ENCODE data around the gene MOB3C. TPM values are rescaled to one million over a fixed set of nuclear protein-coding genes. Genes with fewer than 3 reads are reported as not detected.

Gene MOB3C
- total RNA-seq, 1 experiment from 2014 or later: 17.7 TPM

DNA sequence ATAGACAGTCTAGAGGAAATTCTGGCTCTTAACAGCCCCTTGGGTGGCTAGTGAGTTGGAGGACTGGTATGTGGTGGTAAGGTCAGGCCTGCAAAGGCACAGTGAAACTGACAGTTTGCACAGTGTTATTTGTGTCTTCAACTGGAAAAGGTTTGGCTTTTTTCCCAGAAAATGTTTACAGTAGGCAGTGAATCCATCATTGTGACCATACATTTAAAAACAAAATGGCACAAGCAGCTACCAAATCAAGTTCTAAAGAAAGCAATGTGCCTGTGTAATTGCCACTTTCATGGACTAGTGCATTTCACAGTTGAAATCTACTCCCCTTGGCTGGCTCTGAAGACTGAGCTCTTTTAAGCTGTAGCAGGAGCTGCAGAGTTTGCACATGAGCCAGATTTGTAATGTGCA, 26.8 kb upstream of the MOB3C start:
- peak; percentile 84 for DNase-seq (ENCODE audit: low read depth)
- in situ Hi-C loops (cut with HindIII; ENCODE audit: low pct_unique_long_range_greater_than_20kb, low sequenced_read_pairs): no loop called here

DNA sequence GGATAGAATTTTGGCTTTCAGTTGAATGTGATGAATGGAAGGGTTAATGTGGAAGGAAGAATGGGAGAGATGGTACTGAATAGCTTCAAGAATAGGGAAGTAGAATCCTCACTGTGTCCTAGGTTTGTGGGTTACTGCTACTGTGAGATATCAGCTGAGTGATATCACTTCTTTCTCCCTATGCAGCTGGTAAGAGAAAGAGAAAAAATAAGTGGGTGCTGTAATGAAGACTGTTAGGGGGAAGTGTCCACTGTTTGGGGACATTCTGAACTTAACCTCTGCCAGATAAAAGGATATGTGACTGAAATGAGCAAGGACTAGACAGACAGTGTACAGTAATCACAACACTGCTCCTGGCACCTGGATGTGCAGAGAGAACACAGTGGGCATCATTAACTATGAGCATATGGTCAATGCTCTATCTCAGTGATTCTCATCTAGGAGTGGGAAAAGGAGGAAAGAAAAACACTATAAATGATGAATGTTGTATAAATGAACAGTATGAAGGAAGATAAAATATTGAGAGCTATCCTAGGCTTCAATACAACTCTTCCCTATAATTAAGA, 25.6 kb upstream of the MOB3C start:
- in situ Hi-C loops (cut with HindIII; ENCODE audit: low pct_unique_long_range_greater_than_20kb, low sequenced_read_pairs): no loop called here
- DNase-seq (ENCODE audit: low read depth): no peak

DNA sequence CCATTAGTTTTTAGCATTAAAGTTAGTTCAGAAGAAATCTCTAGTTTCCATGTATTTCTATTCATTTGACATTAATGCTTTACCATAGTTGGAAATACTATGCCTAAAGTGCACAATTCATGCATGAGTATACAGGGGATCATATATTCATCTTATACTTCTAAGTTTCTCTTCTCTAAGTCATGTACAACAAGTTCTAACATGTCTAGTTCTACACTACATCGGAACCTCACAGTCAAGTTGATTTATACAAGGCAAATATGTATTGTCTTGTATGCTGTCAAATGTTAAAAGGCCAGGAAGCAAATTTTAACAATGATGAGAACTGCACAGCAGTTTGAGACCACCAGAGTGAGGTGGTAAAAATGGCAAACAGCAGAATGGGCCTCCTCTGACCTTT, 22.9 kb upstream of the MOB3C start:
- in situ Hi-C loops (cut with HindIII; ENCODE audit: low pct_unique_long_range_greater_than_20kb, low sequenced_read_pairs): no loop called here
- DNase-seq (ENCODE audit: low read depth): no peak

DNA sequence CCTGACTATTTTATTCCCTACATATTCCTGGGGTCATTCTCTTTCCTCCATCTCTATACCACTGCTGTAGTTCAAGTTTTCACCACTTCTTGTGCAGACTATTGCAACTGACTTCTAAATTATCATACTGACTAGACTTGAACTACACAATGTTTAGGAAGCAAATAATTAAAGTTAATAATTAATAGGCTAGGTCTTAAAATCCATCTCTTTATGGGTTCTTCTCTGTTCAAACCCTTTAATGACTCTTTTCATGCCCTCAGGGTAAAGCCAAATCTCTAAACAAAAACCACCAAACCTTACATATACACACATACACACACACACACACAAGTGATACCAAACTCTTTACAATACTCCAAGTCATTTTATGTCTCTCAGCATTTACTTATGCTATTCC, 22.3 kb upstream of the MOB3C start:
- peak; percentile 46 for DNase-seq (ENCODE audit: low read depth)
- in situ Hi-C loops (cut with HindIII; ENCODE audit: low pct_unique_long_range_greater_than_20kb, low sequenced_read_pairs): no loop called here

DNA sequence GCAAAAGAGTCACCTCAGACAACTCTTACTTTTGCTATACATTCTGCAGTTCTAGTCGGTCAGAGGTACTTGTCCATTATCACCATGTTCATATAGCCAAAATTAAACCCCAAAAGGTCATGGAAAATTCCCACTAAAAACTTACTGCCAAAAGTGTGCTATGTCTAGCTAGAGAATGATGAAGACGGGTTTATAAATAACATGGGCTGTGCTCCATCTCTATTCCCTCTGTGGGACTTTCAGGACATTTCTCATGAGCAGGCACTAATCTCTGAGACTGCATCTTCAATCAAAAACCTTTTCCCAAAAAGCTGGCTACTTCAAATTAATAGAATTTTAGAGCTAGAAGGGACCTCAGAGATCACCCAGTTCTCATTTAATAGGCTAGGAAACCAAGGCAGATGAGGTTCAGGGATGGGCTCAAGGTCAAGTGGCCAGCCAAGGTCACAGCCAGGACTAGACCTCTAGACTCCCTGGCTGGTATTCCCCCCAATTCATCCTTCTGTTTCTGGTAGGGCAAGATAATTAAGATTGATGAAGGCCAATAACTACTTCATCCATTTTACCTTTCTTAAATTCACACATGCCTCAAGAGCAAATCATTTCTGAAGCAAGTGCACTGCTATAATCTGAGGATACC, 21.0 kb upstream of the MOB3C start:
- in situ Hi-C loops (cut with HindIII; ENCODE audit: low pct_unique_long_range_greater_than_20kb, low sequenced_read_pairs): no loop called here
- DNase-seq (ENCODE audit: low read depth): no peak

DNA sequence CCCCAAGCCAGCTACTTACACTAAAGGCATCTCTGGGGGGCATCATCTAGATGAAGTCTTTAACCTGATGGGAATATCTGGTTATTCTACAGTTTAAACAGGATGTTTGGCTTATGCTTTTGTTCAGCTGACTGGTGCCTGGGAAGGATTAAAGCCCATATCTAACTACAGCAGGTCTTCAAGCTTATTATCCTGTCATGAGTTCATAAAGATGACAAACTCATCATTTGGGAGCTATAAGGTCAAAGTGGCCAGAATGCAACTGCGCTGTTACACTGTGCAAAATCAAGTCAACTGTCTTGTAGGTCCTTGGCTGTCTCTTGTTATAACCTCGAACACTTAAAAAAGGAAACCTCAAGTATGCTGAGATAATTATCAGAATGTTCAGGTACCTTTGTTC, 18.6 kb upstream of the MOB3C start:
- in situ Hi-C loops (cut with HindIII; ENCODE audit: low pct_unique_long_range_greater_than_20kb, low sequenced_read_pairs): no loop called here
- DNase-seq (ENCODE audit: low read depth): no peak

DNA sequence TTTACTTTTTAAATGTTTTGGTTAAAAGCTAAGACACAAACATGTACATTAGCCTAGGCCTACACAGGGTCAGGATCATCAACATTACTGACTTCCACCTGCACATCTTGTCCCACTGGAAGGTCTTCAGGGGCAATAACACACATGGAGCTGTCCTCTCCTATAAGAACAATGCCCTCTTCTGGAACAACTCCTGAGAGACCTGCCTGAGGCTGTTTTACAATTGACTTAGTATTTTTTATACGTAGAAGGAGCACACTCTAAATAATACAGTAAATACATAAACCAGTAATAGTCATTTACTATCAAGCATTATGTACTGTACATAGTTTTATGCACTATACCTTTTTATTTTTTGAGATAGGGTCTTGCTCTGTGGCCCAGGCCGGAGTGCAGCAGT, 14.1 kb upstream of the MOB3C start:
- in situ Hi-C loops (cut with HindIII; ENCODE audit: low pct_unique_long_range_greater_than_20kb, low sequenced_read_pairs): no loop called here
- no peak for DNase-seq (ENCODE audit: low read depth)

- no peak for DNase-seq (ENCODE audit: low read depth)
- in situ Hi-C loops (cut with HindIII; ENCODE audit: low pct_unique_long_range_greater_than_20kb, low sequenced_read_pairs): no loop called here
Observed at GRCh38 chr1:46623743-46624644, 7.4 kb upstream of the MOB3C start.

GRCh38 chr1:46622344-46622743, 5.7 kb upstream of the MOB3C start:
- DNase-seq (ENCODE audit: low read depth): no peak
- in situ Hi-C loops (cut with HindIII; ENCODE audit: low pct_unique_long_range_greater_than_20kb, low sequenced_read_pairs): no loop called here

GRCh38 chr1:46621930-46622329, 5.3 kb upstream of the MOB3C start:
- in situ Hi-C loops (cut with HindIII; ENCODE audit: low pct_unique_long_range_greater_than_20kb, low sequenced_read_pairs): no loop called here
- DNase-seq (ENCODE audit: low read depth): no peak

GRCh38 chr1:46619656-46620258, 3.1 kb upstream of the MOB3C start:
- in situ Hi-C loops (cut with HindIII; ENCODE audit: low pct_unique_long_range_greater_than_20kb, low sequenced_read_pairs): no loop called here
- DNase-seq (ENCODE audit: low read depth): no peak

- in situ Hi-C loops (cut with HindIII; ENCODE audit: low pct_unique_long_range_greater_than_20kb, low sequenced_read_pairs): no loop called here
- DNase-seq (ENCODE audit: low read depth): no peak
Observed at GRCh38 chr1:46618754-46619415, 2.3 kb upstream of the MOB3C start.

- DNase-seq (ENCODE audit: low read depth): no peak
- in situ Hi-C loops (cut with HindIII; ENCODE audit: low pct_unique_long_range_greater_than_20kb, low sequenced_read_pairs): no loop called here
Observed at GRCh38 chr1:46617833-46618232, 1.2 kb upstream of the MOB3C start.

- no peak for DNase-seq (ENCODE audit: low read depth)
- in situ Hi-C loops (cut with HindIII; ENCODE audit: low pct_unique_long_range_greater_than_20kb, low sequenced_read_pairs): no loop called here
Observed at GRCh38 chr1:46617108-46617800, 643 bp upstream of the MOB3C start.

GRCh38 chr1:46615735-46616134, 876 bp downstream of the MOB3C start:
- in situ Hi-C loops (cut with HindIII; ENCODE audit: low pct_unique_long_range_greater_than_20kb, low sequenced_read_pairs): no loop called here
- DNase-seq (ENCODE audit: low read depth): no peak

- no peak for DNase-seq (ENCODE audit: low read depth)
- in situ Hi-C loops (cut with HindIII; ENCODE audit: low pct_unique_long_range_greater_than_20kb, low sequenced_read_pairs): no loop called here
Observed at GRCh38 chr1:46615088-46615487, 1.5 kb downstream of the MOB3C start.

GRCh38 chr1:46614604-46614984, 2.0 kb downstream of the MOB3C start:
- in situ Hi-C loops (cut with HindIII; ENCODE audit: low pct_unique_long_range_greater_than_20kb, low sequenced_read_pairs): no loop called here
- no peak for DNase-seq (ENCODE audit: low read depth)

All from Caki2 (cell line).